ENCODE data around the gene NAALADL2. TPM values are rescaled to one million over a fixed set of nuclear protein-coding genes. Genes with fewer than 3 reads are reported as not detected.
"Not testable (repeated sequence)": the region's sequence is repeated elsewhere in the genome, so short reads cannot be mapped to it uniquely, and the experiment has no call there.

NAALADL2 gene
- total and polyA plus RNA-seq, 2 of the 8 experiments (the other 6 are each of a cell fraction or from before 2014, with no cell fraction given): 0.12 to 0.22 TPM

- H2AFZ ChIP-seq (ENCODE audit: low read length); H3K14ac ChIP-seq (ENCODE audit: insufficient read length); H4K91ac ChIP-seq (replicated peaks; ENCODE audit: insufficient read length, low read length); H2BK5ac ChIP-seq (ENCODE audit: low read depth, low read length); H3K4me2 ChIP-seq (ENCODE audit: insufficient read depth in 1 of 2, low read depth in 2 of 2, low read length in 2 of 2); H2BK20ac ChIP-seq (ENCODE audit: low read length); H4K8ac ChIP-seq (ENCODE audit: extremely low read depth, insufficient read depth, low read length); H3K9me3 ChIP-seq (ENCODE audit: insufficient read depth in 2 of 2, low read depth in 1 of 2, low read length in 1 of 2); DNase-seq (ENCODE audit: low read depth in 1 of 2, low spot score in 2 of 2); H3K4ac ChIP-seq (replicated peaks; ENCODE audit: insufficient read length, low read depth, low read length); H2AK5ac ChIP-seq (ENCODE audit: low read depth, low read length); CTCF ChIA-PET (ENCODE audit: partially characterized antibody); H3K27me3 ChIP-seq (replicated peaks in 1 of 4; ENCODE audit: control insufficient read depth in 3 of 4, extremely low read depth in 1 of 4, insufficient read depth in 3 of 4, low read length in 3 of 4); H3K4me1 ChIP-seq (replicated peaks in 1 of 4; ENCODE audit: control insufficient read depth in 3 of 4, insufficient read depth in 4 of 4, low read length in 3 of 4); H3K27ac ChIP-seq (ENCODE audit: low read depth, low read length); H4K20me1 ChIP-seq (replicated peaks in 1 of 2; ENCODE audit: control insufficient read depth in 1 of 2, insufficient read depth in 2 of 2, low read length in 2 of 2); H3K18ac ChIP-seq (ENCODE audit: extremely low read depth, low read length); H3K23ac ChIP-seq (ENCODE audit: insufficient read length); H3K4me3 ChIP-seq (ENCODE audit: extremely low read depth in 1 of 4, insufficient read depth in 2 of 4, low read depth in 3 of 4, low read length in 4 of 4); H3K9ac ChIP-seq (replicated peaks in 1 of 4; ENCODE audit: extremely low read depth in 1 of 4, low read depth in 3 of 4, low read length in 3 of 4); H3K36me3 ChIP-seq (ENCODE audit: control insufficient read depth in 2 of 4, insufficient read depth in 4 of 4, low read length in 3 of 4); H2BK120ac ChIP-seq (replicated peaks; ENCODE audit: low read depth, low read length); POLR2A ChIA-PET (ENCODE audit: partially characterized antibody); H2BK15ac ChIP-seq (ENCODE audit: low read length); H3K79me1 ChIP-seq (ENCODE audit: low read depth, low read length); H4K5ac ChIP-seq (ENCODE audit: insufficient read length, low read depth, low read length); H3K79me2 ChIP-seq (ENCODE audit: control insufficient read depth in 1 of 2, insufficient read depth in 2 of 2, low read length in 2 of 2); H3K23me2 ChIP-seq (ENCODE audit: low read depth, low read length); H2BK12ac ChIP-seq (ENCODE audit: low read depth, low read length); FAIRE-seq; H3K56ac ChIP-seq (replicated peaks; ENCODE audit: insufficient read length, low read depth, low read length): not testable (repeated sequence)
- WGBS, 2 experiments (ENCODE audit: extremely low coverage in 1 of 2, insufficient coverage in 1 of 2, insufficient read length in 1 of 2, insufficient replicate concordance in 2 of 2, low coverage in 1 of 2, low lambda C conversion rate in 2 of 2, missing lambda C conversion rate in 1 of 2): 95% methylated on average over 9 of the region's 9 CpGs; no CpG with 5 or more reads in 1 of the 2 experiments
Measured at GRCh38 chr3:175614107-175614506, 755.0 kb downstream of the NAALADL2 start.
